Fibroblast of peridontal ligament (primary cell): ENCODE data around the gene OLIG1.

Source experiments
- DNase-seq: peaks from one replicate; pipeline ENCODE4 v3.0.0-alpha.2; 2010; ENCODE audit errors: extremely low read depth

Gene OLIG1, protein sequence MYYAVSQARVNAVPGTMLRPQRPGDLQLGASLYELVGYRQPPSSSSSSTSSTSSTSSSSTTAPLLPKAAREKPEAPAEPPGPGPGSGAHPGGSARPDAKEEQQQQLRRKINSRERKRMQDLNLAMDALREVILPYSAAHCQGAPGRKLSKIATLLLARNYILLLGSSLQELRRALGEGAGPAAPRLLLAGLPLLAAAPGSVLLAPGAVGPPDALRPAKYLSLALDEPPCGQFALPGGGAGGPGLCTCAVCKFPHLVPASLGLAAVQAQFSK

GRCh38 chr21:33069994-33070743, at the start of gene OLIG1:
TSS of gene OLIG1 (plus strand) at chr21:33070141. CDS start at chr21:33070247, 106 bp downstream.
- DNase-seq: no peak

- no peak for DNase-seq
Observed at GRCh38 chr21:33020558-33021100, 49.3 kb upstream of the OLIG1 start.

DNA sequence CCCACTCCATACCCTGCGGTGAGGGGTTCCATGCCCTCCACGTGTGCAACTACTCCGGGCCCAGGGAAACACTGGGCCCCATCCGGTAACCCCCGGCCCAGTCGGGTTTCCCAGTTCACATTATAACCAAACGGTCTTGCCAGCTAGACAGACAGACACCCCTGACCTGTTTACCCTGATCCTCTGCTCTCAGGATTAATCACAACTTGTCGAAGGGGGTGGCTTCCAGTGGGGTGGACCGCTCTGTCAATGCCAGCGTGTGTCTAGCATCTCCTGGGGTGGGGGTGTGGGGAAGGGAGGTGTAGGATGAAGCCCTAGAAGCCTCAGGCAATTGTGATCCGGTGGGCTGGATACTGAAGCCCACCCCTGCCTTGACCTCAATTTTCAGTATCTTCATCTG, 48.8 kb upstream of the OLIG1 start:
- DNase-seq: no peak

GRCh38 chr21:33021667-33022066, 48.3 kb upstream of the OLIG1 start:
- no peak for DNase-seq

- DNase-seq: no peak
Observed at GRCh38 chr21:33022489-33022827, 47.5 kb upstream of the OLIG1 start.

DNA sequence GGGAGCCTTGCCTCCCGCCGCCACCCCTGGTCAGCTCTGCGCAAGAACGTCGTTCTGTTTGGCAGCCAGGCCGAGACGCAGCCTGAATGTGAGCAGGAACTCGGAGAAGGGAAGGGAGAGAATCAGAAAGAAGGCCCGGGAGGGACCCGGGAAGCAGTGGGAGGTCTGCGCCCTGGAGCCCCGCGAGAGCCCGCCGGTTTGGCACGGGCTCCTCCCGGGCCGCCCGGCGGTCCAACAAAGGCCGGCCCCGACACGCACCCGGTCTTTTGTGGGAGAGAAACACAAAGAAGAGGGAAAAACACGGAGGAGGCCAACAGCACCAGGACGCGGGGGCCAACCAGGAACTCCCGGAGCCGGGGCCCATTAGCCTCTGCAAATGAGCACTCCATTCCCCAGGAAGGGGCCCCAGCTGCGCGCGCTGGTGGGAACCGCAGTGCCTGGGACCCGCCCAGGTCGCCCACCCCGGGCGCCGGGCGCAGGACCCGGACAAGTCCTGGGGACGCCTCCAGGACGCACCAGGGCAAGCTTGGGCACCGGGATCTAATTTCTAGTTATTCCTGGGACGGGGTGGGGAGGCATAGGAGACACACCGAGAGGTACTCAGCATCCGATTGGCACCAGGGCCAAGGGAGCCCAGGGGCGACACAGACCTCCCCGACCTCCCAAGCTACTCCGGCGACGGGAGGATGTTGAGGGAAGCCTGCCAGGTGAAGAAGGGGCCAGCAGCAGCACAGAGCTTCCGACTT, 46.9 kb upstream of the OLIG1 start:
- DNase-seq: no peak

- no peak for DNase-seq
Observed at GRCh38 chr21:33023574-33024200, 46.3 kb upstream of the OLIG1 start.

DNA sequence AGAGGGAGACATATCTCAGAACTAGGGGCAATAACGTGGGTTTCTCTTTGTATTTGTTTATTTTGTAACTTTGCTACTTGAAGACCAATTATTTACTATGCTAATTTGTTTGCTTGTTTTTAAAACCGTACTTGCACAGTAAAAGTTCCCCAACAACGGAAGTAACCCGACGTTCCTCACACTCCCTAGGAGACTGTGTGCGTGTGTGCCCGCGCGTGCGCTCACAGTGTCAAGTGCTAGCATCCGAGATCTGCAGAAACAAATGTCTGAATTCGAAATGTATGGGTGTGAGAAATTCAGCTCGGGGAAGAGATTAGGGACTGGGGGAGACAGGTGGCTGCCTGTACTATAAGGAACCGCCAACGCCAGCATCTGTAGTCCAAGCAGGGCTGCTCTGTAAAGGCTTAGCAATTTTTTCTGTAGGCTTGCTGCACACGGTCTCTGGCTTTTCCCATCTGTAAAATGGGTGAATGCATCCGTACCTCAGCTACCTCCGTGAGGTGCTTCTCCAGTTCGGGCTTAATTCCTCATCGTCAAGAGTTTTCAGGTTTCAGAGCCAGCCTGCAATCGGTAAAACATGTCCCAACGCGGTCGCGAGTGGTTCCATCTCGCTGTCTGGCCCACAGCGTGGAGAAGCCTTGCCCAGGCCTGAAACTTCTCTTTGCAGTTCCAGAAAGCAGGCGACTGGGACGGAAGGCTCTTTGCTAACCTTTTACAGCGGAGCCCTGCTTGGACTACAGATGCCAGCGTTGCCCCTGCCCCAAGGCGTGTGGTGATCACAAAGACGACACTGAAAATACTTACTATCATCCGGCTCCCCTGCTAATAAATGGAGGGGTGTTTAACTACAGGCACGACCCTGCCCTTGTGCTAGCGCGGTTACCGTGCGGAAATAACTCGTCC, 45.5 kb upstream of the OLIG1 start:
- DNase-seq: no peak

DNA sequence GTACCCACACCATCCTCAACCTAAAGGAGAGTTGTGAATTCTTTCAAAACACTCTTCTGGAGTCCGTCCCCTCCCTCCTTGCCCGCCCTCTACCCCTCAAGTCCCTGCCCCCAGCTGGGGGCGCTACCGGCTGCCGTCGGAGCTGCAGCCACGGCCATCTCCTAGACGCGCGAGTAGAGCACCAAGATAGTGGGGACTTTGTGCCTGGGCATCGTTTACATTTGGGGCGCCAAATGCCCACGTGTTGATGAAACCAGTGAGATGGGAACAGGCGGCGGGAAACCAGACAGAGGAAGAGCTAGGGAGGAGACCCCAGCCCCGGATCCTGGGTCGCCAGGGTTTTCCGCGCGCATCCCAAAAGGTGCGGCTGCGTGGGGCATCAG, 44.8 kb upstream of the OLIG1 start:
- no peak for DNase-seq

- DNase-seq: no peak
Observed at GRCh38 chr21:33025489-33026442, 44.2 kb upstream of the OLIG1 start, which contains the start of gene OLIG2. TSS of gene OLIG2 (plus strand) at chr21:33025935. CDS start at chr21:33026863, 928 bp downstream.

- no peak for DNase-seq
Observed at GRCh38 chr21:33026443-33026858, 43.5 kb upstream of the OLIG1 start.

GRCh38 chr21:33026878-33027400, 43.0 kb upstream of the OLIG1 start:
- no peak for DNase-seq

- no peak for DNase-seq
Observed at GRCh38 chr21:33027401-33028286, 42.3 kb upstream of the OLIG1 start.

- DNase-seq: no peak
Observed at GRCh38 chr21:33028287-33028670, 41.7 kb upstream of the OLIG1 start.

GRCh38 chr21:33028773-33029384, 41.1 kb upstream of the OLIG1 start:
- no peak for DNase-seq

DNA sequence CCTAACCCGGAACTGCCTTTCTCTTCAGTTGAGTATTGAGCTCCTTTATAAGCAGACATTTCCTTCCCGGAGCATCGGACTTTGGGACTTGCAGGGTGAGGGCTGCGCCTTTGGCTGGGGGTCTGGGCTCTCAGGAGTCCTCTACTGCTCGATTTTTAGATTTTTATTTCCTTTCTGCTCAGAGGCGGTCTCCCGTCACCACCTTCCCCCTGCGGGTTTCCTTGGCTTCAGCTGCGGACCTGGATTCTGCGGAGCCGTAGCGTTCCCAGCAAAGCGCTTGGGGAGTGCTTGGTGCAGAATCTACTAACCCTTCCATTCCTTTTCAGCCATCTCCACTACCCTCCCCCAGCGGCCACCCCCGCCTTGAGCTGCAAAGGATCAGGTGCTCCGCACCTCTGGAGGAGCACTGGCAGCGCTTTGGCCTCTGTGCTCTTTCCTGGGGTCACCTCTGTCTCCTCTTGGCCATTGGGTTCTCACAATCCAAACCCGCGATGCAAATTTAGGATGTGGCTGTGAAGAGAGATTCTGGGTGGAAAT, 40.5 kb upstream of the OLIG1 start:
- DNase-seq: no peak

DNA sequence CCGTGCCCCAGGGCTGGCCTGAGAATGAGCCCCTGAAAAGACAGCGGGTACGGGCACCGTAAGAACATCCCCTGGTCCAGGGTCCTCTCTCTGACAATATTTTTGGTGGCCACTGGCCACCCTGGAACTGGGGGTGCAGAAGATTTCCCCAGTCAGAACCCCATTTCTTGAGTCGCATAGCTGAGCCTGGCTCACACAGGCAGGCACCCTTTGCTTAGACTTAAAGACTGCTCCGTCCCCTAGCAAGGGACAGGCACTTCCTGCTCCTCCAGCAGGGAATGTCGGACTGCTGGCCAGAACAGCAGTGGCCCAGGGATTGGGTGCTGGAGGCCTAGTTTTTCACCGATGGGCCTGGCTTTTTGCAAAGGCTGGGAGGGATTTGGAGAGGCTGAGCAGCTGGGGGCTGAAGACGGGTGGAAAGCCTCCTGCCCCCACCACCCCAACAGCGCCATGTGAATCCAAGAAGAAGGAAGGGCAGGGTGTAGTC, 39.9 kb upstream of the OLIG1 start:
- no peak for DNase-seq

- DNase-seq: no peak
Observed at GRCh38 chr21:33030633-33031032, 39.3 kb upstream of the OLIG1 start.
